SK-N-MC (cell line): ENCODE results near the gene ALDH4A1.

Experiments
- EZH2 ChIP-seq: fragments of 200-600 bp; sonication (generic); IDR thresholded peaks from one replicate; pipeline ENCODE4 v1.6.1; 2017; ENCODE audit warnings: antibody characterized with exemption
- POLR2AphosphoS5 ChIP-seq: IDR thresholded peaks from 2 replicates; pipeline ENCODE4 v1.6.1; 2012; ENCODE audit warnings: mild to moderate bottlenecking, low read depth, low read length, borderline replicate concordance

GRCh38 chr1:18943914-18944572 lies 41.7 kb upstream of the ALDH4A1 start:
- no peak for TF ChIP-seq EZH2
- no peak for TF ChIP-seq POLR2AphosphoS5
